HEK293 (cell line): ENCODE measurements around the gene SLC49A3.
"Not testable (repeated sequence)": the region's sequence is repeated elsewhere in the genome, so short reads cannot be mapped to it uniquely, and the experiment has no call there.

Source experiments
- CTCF ChIA-PET: fragments of 350-600 bp; formaldehyde crosslinking; extraction: SDS; loops from one replicate; lab custom pipeline; 2021; ENCODE audit warnings: antibody characterized with exemption; lab: Yijun Ruan, JAX
- POLR2A ChIA-PET: fragments of 300-600 bp; formaldehyde crosslinking; extraction: SDS; loops from one replicate; lab custom pipeline; 2020; ENCODE audit warnings: antibody characterized with exemption, inconsistent platforms; lab: Yijun Ruan, JAX
- H3K27ac ChIP-seq: fragments of 200-500 bp; sonication (Bioruptor generic); 2 replicates; pipeline ENCODE4 v1.5.1; 2014; ENCODE audit warnings: low read depth, low read length, control low read depth, inconsistent platforms; ENCODE audit errors: extremely low read depth
- H3K36me3 ChIP-seq, 2 experiments: fragments of 200-500 bp in 1 of 2; sonication (Bioruptor generic) in 1 of 2; 1 replicate in 1 of 2; 2 replicates in 1 of 2; pipeline ENCODE4 v1.5.1; 2014 to 2017; ENCODE audit warnings: inconsistent platforms in 2 of 2, low read length in 2 of 2; ENCODE audit not compliant: control insufficient read depth in 2 of 2, insufficient read depth in 1 of 2
- H3K4me1 ChIP-seq: fragments of 200-500 bp; sonication (Bioruptor generic); 2 replicates; pipeline ENCODE4 v1.5.1; 2014; ENCODE audit warnings: mild to moderate bottlenecking, low read length, inconsistent platforms; ENCODE audit not compliant: control insufficient read depth, insufficient read depth
- H3K4me3 ChIP-seq: 2 replicates; pipeline ENCODE4 v1.5.1; 2011; ENCODE audit warnings: low read depth, mild to moderate bottlenecking, control low read depth, low read length, moderate library complexity
- H3K9me3 ChIP-seq: fragments of 200-500 bp; sonication (Bioruptor generic); 2 replicates; pipeline ENCODE4 v1.5.1; 2014; ENCODE audit warnings: low read depth, low read length, inconsistent platforms; ENCODE audit not compliant: control insufficient read depth, insufficient read depth
- AEBP2 ChIP-seq: fragments of 450-650 bp; formaldehyde crosslinking; IDR thresholded peaks from 2 replicates; pipeline ENCODE4 v1.5.1; 2016; ENCODE audit warnings: missing biosample characterization, missing genetic modification characterization, borderline replicate concordance
- BCL11A ChIP-seq: fragments of 450-650 bp; formaldehyde crosslinking; IDR thresholded peaks from 2 replicates; pipeline ENCODE4 v1.5.1; 2016; ENCODE audit warnings: low read depth, missing biosample characterization, missing genetic modification characterization
- GLIS2 ChIP-seq: fragments of 450-650 bp; formaldehyde crosslinking; IDR thresholded peaks from 2 replicates; pipeline ENCODE4 v1.5.1; 2016; ENCODE audit warnings: missing biosample characterization, missing genetic modification characterization
- KLF16 ChIP-seq: fragments of 450-650 bp; formaldehyde crosslinking; IDR thresholded peaks from 2 replicates; pipeline ENCODE4 v1.5.1; 2017; ENCODE audit warnings: missing biosample characterization, missing genetic modification characterization
- KLF8 ChIP-seq: fragments of 450-650 bp; formaldehyde crosslinking; IDR thresholded peaks from 2 replicates; pipeline ENCODE4 v1.5.1; 2016; ENCODE audit warnings: missing biosample characterization, missing genetic modification characterization
- PRDM1 ChIP-seq: fragments of 450-650 bp; formaldehyde crosslinking; IDR thresholded peaks from 2 replicates; pipeline ENCODE4; 2016; ENCODE audit warnings: missing biosample characterization, missing genetic modification characterization
- PRDM10 ChIP-seq: fragments of 450-650 bp; formaldehyde crosslinking; IDR thresholded peaks from 2 replicates; pipeline ENCODE4 v1.5.1; 2016; ENCODE audit warnings: missing biosample characterization, missing genetic modification characterization
- RBAK ChIP-seq: fragments of 450-650 bp; formaldehyde crosslinking; IDR thresholded peaks from 2 replicates; pipeline ENCODE4 v1.5.1; 2016; ENCODE audit warnings: missing biosample characterization, missing genetic modification characterization
- SCRT1 ChIP-seq: fragments of 450-650 bp; formaldehyde crosslinking; IDR thresholded peaks from 2 replicates; pipeline ENCODE4 v1.5.1; 2016; ENCODE audit warnings: missing biosample characterization, missing genetic modification characterization, borderline replicate concordance
- SP3 ChIP-seq: fragments of 450-650 bp; formaldehyde crosslinking; IDR thresholded peaks from 2 replicates; pipeline ENCODE4 v1.5.1; 2016; ENCODE audit warnings: missing biosample characterization, missing genetic modification characterization
- SP7 ChIP-seq: fragments of 450-650 bp; formaldehyde crosslinking; IDR thresholded peaks from 2 replicates; pipeline ENCODE4 v1.5.1; 2016; ENCODE audit warnings: missing biosample characterization, missing genetic modification characterization
- YY2 ChIP-seq: fragments of 450-650 bp; formaldehyde crosslinking; IDR thresholded peaks from 2 replicates; pipeline ENCODE4 v1.5.1; 2016; ENCODE audit warnings: missing biosample characterization, missing genetic modification characterization
- ZBTB21 ChIP-seq: fragments of 450-650 bp; formaldehyde crosslinking; IDR thresholded peaks from 2 replicates; pipeline ENCODE4 v1.5.1; 2017; ENCODE audit warnings: missing biosample characterization, missing genetic modification characterization
- ZBTB26 ChIP-seq: fragments of 450-650 bp; formaldehyde crosslinking; optimal IDR thresholded peaks from 2 replicates; pipeline ENCODE3; 2016; ENCODE audit warnings: missing biosample characterization, mild to moderate bottlenecking, missing genetic modification characterization
- ZFP3 ChIP-seq: fragments of 450-650 bp; formaldehyde crosslinking; IDR thresholded peaks from 2 replicates; pipeline ENCODE4 v1.5.1; 2016; ENCODE audit warnings: low read depth, missing biosample characterization, missing genetic modification characterization
- ZIC2 ChIP-seq: fragments of 450-650 bp; formaldehyde crosslinking; IDR thresholded peaks from 2 replicates; pipeline ENCODE4 v1.5.1; 2016; ENCODE audit warnings: missing biosample characterization, missing genetic modification characterization
- ZNF133 ChIP-seq: fragments of 450-650 bp; formaldehyde crosslinking; IDR thresholded peaks from 2 replicates; pipeline ENCODE4 v1.5.1; 2016; ENCODE audit warnings: missing biosample characterization, missing genetic modification characterization
- ZNF223 ChIP-seq: fragments of 450-650 bp; formaldehyde crosslinking; IDR thresholded peaks from 2 replicates; pipeline ENCODE4 v1.5.1; 2016; ENCODE audit warnings: missing biosample characterization, missing genetic modification characterization
- ZNF302 ChIP-seq: fragments of 450-650 bp; formaldehyde crosslinking; IDR thresholded peaks from 2 replicates; pipeline ENCODE4 v1.5.1; 2016; ENCODE audit warnings: missing biosample characterization, missing genetic modification characterization, low read depth
- ZNF514 ChIP-seq: fragments of 450-650 bp; formaldehyde crosslinking; IDR thresholded peaks from 2 replicates; pipeline ENCODE4 v1.5.1; 2016; ENCODE audit warnings: missing biosample characterization, missing genetic modification characterization
- ZNF654 ChIP-seq: fragments of 450-650 bp; formaldehyde crosslinking; IDR thresholded peaks from 2 replicates; pipeline ENCODE4 v1.5.1; 2016; ENCODE audit warnings: low read depth, missing biosample characterization, missing genetic modification characterization
- ZNF677 ChIP-seq: fragments of 450-650 bp; IDR thresholded peaks from 2 replicates; pipeline ENCODE4 v1.5.0; 2018; ENCODE audit warnings: missing biosample characterization, mild to moderate bottlenecking, missing genetic modification characterization, moderate library complexity
- ZNF701 ChIP-seq: fragments of 450-650 bp; formaldehyde crosslinking; IDR thresholded peaks from 2 replicates; pipeline ENCODE4 v1.5.1; 2016; ENCODE audit warnings: missing biosample characterization, missing genetic modification characterization
- ZNF747 ChIP-seq: fragments of 450-650 bp; formaldehyde crosslinking; IDR thresholded peaks from 2 replicates; pipeline ENCODE4 v1.5.1; 2016; ENCODE audit warnings: missing biosample characterization, missing genetic modification characterization
- ZNF777 ChIP-seq: fragments of 450-650 bp; formaldehyde crosslinking; IDR thresholded peaks from 2 replicates; pipeline ENCODE4 v1.5.1; 2017; ENCODE audit warnings: missing biosample characterization, missing genetic modification characterization, borderline replicate concordance

Gene SLC49A3

GRCh38 chr4:646460-646859, 42.5 kb downstream of the SLC49A3 start:
- ChIA-PET POLR2A (no interaction called here), CTCF (no interaction called here)
- H3K27ac ChIP-seq = no peak overlapping the region
- no peaks in the 10 kb centered on the region for H3K36me3 ChIP-seq
- no peaks in the 10 kb centered on the region for H3K4me1 ChIP-seq
- no peaks in the 10 kb centered on the region for H3K9me3 ChIP-seq
- TF ChIP-seq SP3 (tag by site-specific recombination) (no peak), ZNF701 (tag by site-specific recombination) (no peak), ZNF302 (tag by site-specific recombination) (no peak), KLF16 (no peak), SCRT1 (no peak), GLIS2 (tag by site-specific recombination) (no peak), ZNF223 (tag by site-specific recombination) (no peak), BCL11A (no peak), PRDM10 (no peak), KLF8 (tag by site-specific recombination) (no peak), ZNF747 (tag by site-specific recombination) (no peak), ZNF777 (tag by site-specific recombination) (no peak), RBAK (tag by site-specific recombination) (no peak), ZFP3 (no peak), YY2 (no peak), ZNF514 (tag by site-specific recombination) (no peak)
- no peak overlapping the region for H3K4me3 ChIP-seq

- H3K27ac ChIP-seq, H3K4me3 ChIP-seq, H3K9me3 ChIP-seq, H3K4me1 ChIP-seq, H3K36me3 ChIP-seq, CTCF ChIA-PET: not testable (repeated sequence)
- POLR2A ChIA-PET = interaction anchor here (0.6 kb wide), 1 partner anchor 304 kb away, joined by 4 read pairs; no protein-coding TSS in a partner anchor
Observed at GRCh38 chr4:642366-642765, 46.6 kb downstream of the SLC49A3 start.

- no peaks in the 10 kb centered on the region for H3K36me3 ChIP-seq
- H3K4me1 ChIP-seq = no peaks in the 10 kb centered on the region
- ChIA-PET CTCF (no interaction called here), POLR2A (no interaction called here)
- TF ChIP-seq ZBTB21 (no peak), ZIC2 (tag by site-specific recombination) (no peak), SP7 (tag by site-specific recombination) (no peak), PRDM1 (tag by site-specific recombination) (no peak), AEBP2 (tag by site-specific recombination) (no peak), ZNF654 (tag by site-specific recombination) (no peak), ZBTB26 (no peak), ZNF133 (tag by site-specific recombination) (no peak), ZNF302 (tag by site-specific recombination) (no peak), ZNF677 (tag by site-specific recombination) (no peak)
- no peak overlapping the region for H3K4me3 ChIP-seq
- H3K27ac ChIP-seq = no peak overlapping the region
- no peaks in the 10 kb centered on the region for H3K9me3 ChIP-seq
Observed at GRCh38 chr4:637536-638280, 51.2 kb downstream of the SLC49A3 start.
